ENCODE data around the gene AMN.

DNA sequence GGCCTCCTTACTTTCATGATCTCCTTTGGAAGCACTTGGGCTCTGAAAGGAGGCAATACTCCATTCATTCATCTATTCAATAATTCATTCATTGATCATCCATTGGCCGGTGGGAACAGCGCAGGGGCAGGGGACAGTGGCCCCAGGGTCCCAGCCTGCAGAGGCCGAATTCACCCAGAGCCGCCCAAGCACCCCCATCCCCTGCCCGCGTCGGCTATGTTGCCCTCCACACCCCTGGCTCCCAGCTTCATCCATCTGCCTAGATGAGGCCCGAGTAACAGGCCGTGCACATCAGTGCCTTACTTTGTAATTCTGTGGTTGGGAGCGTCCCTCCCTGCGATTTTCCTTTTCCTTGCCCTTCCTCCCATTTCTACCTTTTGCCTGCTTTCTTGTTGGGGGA is 3.2 kb downstream of the AMN start:
- TF ChIP-seq, protein P1, sequence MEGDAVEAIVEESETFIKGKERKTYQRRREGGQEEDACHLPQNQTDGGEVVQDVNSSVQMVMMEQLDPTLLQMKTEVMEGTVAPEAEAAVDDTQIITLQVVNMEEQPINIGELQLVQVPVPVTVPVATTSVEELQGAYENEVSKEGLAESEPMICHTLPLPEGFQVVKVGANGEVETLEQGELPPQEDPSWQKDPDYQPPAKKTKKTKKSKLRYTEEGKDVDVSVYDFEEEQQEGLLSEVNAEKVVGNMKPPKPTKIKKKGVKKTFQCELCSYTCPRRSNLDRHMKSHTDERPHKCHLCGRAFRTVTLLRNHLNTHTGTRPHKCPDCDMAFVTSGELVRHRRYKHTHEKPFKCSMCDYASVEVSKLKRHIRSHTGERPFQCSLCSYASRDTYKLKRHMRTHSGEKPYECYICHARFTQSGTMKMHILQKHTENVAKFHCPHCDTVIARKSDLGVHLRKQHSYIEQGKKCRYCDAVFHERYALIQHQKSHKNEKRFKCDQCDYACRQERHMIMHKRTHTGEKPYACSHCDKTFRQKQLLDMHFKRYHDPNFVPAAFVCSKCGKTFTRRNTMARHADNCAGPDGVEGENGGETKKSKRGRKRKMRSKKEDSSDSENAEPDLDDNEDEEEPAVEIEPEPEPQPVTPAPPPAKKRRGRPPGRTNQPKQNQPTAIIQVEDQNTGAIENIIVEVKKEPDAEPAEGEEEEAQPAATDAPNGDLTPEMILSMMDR (IDR thresholded peaks at IDR 0.05; ENCODE audit: low read length), result no peak
- no peak for TF ChIP-seq EZH2 (optimal IDR thresholded peaks at IDR 0.05; ENCODE audit: low read depth, low read length)

Measured in MM.1S (cell line).